ENCODE measurements around the gene UGP2.
"Not testable (repeated sequence)": the region's sequence is repeated elsewhere in the genome, so short reads cannot be mapped to it uniquely, and the experiment has no call there.

UGP2 gene

DNA sequence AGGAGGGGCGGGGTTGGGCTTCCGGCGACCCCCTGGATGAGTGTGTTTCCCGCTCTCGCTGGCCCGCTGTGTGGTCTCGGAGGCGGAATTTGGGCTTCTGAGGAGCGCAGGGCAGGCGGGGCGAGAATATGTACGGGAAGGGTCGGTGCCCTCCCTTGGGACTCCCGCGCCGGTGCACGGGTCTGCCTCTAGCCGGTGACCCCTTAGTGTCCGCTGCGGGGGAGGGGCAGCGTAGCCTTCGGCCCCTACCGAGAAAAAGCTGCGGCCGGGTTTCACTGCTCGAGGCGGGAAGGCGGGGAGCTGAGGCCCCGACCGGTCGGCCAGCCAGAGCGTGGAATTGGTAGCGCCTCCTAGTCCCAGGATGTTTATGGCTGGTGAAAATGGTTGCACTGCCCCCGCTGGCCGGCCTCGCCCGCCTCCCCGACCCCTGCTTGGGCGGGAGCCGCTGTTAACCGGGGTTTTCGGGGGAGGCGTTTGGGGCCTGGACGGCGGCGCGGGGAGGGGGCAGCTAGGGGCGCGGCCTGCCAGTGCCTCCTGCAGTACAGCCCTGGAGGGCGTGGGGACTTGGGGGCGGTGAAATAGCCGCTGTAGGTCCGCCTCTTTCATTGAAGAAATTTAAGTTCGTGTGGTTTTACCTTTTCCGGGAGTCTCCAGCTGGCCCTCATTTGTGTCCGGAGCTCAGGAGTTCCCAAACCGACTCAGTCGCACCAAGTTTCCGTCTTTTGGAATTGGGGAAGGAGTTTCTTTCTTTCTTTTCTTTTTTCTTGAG is at the start of gene UGP2:
UGP2 (plus strand) TSS at position 643 of the 769 bp plus-strand sequence. CDS start 290 bp downstream, outside the sequence.
- DNase-seq, result peak; percentile 85

DNA sequence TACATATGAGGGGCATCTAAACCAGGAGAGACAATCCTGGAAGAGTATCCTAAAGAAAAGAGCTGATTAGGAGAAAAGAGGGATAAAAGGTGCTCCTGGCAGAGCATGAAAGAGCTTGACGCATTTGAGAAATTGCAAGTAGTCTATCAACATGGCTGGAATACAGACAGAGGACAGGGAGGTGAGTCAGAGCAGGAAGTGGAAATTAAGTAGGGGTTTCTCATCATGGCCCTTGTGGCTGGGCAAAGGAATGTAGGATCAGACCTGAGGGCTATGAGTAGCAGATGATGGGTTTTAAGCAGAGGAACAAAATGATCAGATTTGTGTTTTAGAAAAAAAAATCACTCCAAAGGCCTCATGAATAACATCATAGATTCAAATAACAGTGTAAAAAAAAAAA is 49.2 kb upstream of the UGP2 start:
- no peak for DNase-seq

DNA sequence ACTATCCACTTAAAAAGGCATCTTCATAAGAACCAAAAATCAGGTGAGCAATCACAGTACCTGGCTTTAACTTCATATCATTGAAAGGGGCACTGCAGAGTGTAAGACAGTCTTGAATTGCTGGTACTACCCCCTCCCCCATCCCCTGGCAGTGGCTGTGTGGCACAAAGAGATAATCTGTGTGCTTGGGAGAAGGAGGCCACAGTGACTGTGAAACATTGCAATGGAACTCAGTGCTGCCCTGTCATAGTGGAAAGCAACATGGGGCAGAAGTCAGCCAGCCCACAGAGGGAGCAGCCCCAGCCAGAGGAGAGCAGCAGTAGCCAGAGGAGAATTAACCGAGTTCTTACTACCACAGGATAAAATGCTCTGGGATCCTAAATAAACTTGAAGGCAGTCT is 45.3 kb upstream of the UGP2 start:
- DNase-seq, result no peak

DNA sequence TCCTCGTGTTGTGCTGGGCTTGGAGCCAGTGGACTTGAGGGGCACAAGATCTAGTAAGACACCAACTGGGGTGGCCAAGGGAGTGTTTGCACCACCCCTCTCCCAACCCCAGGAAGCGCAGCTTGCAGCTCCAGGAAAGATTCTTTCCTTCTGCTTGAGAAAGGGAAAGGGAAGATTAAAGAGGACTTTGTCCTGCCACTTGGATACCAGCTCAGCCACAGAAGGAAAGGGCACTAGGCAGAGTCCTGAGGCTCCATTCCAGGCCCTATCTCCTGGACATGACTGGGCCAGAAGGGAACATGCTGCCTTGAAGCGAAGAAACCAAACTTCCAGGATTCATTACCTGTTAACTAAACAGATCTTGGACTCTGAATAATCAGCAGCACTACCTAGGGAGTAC is 44.9 kb upstream of the UGP2 start:
- DNase-seq, result no peak

DNA sequence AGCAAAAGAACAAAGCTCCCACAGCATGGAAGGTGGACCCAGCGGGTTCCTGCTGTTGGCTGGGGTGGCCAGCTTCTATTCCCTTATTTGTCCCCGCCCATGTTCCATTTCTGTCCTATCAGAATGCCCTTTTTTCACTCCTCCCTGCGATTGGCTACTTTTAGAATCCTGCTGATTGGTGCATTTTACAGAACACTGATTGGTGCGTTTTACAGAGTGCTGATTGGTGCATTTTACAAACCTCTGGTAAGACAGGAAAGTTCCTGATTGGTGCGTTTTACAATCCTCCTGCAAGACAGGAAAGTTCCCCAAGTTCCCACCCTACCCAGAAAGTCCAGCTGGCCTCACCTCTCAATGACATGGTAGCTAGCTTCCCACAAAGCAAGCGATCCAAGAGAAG is 40.2 kb upstream of the UGP2 start:
- no peak for DNase-seq

DNA sequence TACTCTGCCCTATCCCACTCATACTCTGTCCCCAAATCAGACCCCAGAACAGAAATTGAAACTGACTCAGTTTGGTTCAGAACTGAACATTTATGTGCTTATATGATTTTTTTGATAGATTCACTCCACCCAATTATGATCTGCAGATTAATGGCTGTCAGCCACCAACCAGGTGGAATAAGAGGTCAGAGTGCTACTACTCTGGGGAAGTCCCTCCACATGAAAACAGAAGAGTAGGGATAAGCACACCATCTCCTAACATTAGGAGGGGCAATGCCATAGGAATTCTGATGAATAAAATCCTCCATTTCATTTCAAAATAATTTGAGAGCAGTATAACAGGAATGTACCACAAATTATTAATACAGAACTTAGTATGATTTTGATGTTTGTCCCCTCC is 36.3 kb upstream of the UGP2 start:
- no peak for DNase-seq

DNA sequence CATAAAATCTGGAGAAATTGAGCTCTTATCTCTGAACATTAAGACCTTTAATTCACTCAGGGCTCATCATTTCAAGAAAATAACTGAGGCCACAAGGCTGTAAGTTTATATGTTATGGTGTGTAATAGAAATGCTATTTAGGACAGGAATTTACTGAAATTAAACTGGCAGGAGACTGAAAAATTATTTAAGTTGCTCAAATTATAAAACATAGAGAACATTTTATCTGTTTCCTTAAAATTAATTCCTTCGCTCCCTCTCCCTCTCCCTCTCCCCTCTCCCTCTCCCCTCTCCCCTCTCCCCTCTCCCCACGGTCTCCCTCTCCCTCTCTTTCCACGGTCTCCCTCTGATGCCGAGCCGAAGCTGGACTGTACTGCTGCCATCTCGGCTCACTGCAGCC is 33.7 kb upstream of the UGP2 start:
- DNase-seq, result not testable (repeated sequence)

DNA sequence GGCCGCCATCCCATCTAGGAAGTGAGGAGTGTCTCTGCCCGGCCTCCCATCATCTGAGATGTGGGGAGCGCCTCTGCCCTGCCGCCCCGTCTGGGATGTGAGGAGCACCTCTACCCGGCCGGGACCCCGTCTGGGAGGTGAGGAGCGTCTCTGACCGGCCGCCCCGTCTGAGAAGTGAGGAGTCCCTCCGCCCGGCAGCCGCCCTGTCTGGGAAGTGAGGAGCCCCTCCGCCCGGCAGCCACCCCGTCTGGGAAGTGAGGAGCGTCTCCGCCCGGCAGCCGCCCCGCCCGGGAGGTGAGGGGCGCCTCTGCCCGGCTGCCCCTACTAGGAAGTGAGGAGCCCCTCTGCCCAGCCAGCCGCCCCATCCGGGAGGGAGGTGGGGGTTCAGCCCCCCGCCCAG is 32.8 kb upstream of the UGP2 start:
- not testable (repeated sequence) for DNase-seq

DNA sequence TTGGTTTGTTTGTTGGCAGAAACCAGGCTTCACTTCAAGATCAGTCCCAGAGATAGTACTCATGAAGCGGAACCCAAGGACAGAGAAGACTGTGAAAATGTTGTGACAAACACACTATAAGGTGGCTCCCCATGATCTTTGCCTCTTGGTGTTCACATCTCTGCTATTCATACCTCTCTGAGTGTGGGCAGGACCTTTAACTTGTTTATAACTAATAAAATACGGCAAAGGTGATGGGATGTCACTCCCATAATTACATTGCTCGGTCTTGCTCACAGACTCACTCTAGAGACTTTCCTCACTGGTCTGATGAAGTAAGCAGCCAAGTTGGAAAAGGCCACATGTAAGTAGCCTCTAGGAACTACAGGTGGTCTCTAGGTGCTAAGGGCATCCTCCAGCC is 30.6 kb upstream of the UGP2 start:
- DNase-seq, result no peak

DNA sequence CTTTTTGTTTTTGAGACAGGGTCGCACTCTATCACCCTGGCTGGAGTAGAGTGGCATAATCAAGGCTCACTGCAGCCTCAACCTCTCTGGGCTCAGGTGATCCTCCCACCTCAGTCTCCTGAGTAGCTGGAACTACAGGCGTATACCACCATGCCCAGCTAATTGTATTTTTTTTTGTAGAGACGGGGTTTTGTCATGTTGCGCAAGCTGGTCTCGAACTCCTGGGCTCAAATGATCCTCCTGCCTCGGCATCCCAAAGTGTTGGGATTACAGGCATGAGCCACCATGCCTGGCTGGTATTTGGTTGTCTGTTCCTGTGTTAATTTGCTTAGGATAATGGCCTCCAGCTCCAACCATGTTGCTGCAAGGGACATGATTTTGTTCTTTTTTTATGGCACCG is 29.8 kb upstream of the UGP2 start:
- not testable (repeated sequence) for DNase-seq

DNA sequence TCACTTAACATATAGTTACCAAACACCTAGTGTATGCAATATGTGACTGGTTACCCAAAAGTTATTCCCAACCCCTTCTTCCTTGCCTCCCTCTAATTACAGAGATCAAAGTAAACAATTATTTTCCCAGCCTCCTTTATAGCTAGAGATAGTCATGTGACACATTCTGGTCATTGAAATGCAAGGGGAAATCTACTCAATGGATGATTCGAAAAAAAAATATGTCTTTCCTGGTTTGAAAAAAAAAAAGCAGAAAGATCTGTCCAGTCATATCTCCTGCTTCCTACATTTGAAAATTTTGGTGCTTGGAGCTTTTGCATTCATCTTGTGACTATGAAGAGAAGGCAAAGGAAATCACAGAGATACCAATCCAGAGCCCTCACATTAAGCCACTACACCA is 27.6 kb upstream of the UGP2 start:
- DNase-seq, result no peak

DNA sequence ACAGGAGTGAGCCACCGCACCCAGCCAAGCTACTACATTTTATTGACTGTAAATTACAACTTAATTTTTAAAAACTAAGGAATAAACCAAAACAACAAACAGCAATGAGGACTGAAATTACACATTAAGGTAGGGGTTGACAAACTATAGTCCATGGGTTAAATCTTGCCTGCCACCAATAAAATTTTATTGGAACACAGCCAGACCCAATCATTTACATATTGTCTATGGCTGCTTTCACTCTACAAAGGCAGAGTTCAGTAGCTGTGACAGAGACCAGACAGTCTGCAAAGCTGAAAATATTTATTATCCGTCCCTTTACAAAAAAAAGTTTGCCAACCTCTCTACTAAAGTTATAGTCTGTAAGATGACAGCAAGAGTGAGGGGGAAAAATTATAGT is 24.3 kb upstream of the UGP2 start:
- no peak for DNase-seq

DNA sequence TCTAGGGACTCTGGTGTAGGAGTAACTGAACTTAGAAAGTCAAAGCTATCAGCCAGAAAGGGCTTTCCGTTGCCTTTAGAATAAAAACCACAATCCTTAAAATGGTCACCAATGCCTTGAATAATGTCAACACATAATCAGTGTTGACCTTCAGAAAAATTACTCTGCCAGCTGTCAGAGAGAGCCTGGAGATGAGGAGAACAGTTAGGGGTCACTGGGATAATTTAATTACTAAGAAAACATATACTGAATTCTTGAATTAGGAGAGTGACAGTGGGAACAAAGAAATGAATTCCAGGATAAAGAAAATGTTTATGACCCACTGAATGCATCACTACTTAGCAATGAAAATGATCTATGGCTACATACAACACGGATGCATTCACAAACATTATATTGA is 23.4 kb upstream of the UGP2 start:
- no peak for DNase-seq

DNA sequence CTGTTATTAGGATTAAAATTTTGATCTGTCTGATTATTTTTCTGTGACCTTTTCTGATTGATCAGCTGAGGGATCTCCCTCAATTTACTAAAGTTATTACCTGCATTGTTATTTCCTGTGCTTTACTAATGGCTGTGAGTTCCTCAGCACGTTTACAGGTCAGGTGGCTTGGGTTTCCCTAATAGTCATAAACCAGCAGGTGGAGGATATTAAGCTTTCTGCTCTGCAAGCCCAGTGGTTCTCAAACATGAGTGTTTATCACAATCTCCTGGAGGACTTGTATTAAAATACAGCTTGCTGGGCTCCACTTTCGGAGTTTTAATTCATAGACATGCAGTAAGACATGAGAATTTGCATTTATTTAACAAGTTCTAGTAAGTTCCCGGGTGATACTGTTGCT is 22.4 kb upstream of the UGP2 start:
- no peak for DNase-seq

DNA sequence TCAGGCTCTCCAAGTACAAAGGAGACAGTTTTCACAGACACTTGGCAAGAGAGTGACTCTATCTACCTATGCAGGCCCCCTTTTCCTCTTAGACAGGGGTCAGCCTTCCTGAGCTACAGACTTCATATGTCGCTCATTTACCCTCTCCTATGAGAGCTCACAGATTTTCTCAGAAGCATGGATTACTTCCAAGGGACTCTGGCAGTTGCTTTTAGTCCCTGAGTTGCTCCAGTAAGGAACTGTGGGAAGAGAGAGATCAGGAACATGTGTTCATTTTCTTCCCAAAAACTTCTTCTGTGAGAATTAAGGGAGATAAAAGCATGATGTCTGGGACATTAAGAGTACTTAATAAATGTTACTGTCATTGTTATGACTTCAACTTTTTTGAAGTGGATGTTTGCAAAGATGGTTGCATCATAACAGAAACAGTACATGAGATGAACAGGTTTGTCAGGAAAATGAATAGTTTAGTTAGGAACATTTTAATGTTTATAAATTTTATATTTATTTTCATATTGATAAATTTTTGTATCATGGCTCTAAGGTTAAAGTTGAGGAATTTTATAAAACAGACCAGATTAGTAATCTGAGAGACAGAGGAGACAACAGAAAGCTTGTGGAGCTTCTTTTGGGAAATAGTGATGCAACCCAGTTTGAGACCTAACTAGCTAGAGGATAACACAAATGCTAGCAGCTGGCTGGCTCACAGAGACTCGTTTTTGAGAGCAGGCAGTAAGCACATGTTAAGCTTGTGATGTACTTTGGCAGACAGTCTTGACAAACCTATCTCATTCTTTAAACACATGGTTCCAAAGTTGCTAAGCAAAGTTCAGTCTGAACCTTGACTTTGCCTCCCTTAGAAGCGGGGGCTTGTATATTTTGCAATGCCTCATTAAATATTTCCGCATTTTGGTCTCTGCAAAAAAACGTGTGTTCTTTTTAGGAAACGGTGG is 21.7 kb upstream of the UGP2 start:
- DNase-seq, result no peak

DNA sequence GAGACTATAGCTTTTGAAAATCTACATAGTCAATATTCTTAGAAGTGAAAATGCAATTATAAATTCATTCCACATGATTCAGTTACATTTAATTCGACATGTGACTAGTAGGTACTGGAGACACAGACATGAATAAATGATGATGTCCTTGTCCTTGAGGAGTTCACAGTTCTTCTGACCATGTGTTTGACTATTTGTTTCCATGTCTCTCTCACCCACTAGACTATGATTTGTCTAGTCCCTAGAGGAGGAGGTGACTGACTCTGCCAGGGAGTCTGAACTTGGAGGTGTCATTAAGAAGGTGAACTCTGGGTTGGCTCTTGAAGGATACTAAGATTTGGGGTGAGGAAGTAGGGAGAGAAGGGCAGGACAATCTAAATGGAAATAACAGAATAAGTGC is 20.7 kb upstream of the UGP2 start:
- no peak for DNase-seq

DNA sequence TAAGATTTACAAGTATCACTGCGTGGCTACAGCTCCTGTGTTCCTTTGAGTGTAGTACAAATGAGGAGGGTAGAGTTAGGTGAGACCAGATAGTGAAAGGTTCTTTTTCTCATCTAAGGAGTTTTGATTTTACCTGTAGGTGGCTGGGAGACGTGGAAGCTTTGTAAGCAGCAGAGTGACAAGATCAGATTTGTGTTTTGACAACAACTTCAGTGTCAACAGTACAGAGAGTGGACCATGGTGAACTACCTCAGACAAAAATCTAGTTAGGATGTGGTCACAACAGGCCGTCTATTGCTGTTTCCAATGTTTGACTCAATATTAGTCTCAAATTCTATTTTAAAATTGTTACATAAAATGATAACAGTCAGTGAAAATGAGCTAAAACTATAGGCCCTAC is 20.3 kb upstream of the UGP2 start:
- DNase-seq, result no peak

DNA sequence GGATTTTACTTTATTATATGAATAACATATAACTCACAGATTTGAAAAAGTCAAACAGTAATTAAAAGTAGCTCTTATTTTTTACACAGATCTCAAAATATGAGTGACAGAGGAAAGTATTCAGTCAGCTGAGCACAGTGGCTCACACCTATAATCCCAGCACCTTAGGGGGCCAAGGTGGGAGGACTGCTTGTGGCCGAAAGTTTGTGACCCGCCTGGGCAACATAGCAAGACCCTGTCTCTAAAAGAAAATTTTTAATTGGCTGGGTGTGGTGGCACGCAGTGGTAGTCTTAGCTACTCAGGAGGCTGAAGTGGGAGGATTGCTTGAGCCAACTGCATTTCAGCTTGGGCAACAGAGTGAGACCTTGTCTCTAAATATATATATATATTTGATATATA is 19.2 kb upstream of the UGP2 start:
- DNase-seq, result no peak

DNA sequence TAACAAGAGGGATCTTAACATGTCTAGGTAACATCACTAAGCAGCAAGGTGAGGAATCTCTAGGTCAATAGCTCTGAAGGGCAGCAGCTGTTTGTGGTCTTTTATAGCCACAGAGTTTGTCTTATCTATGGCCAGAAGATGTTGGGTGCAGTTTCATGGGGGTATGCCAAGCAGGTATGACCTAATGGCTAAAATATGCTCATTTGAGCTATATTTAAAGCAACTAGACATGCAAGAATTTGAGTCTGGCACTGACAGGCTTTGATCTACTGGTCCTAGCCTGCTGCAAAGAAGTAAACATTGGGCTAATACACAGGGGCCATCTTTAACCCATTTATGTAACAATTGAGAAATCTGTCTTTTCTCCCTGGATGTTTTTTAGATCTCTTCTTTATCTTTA is 13.9 kb upstream of the UGP2 start:
- DNase-seq, result no peak

DNA sequence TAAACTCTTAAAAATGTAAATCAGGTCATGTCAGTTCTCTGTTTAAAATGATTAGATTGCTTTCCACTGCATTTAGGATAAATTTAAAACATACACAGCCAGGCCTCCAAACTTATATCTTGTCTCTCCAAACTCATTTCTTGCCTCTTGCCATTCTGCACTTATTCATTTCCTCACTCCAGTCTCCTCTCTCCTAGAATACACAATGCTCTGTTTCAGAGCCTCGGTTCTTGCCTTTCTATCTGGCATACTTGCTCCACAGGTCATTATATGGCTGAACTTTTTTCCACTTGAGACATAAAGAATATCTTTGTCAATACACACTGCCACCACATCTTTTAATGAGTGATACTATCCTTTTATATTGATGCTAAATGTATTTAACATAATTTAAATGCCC is 10.5 kb upstream of the UGP2 start:
- no peak for DNase-seq

DNA sequence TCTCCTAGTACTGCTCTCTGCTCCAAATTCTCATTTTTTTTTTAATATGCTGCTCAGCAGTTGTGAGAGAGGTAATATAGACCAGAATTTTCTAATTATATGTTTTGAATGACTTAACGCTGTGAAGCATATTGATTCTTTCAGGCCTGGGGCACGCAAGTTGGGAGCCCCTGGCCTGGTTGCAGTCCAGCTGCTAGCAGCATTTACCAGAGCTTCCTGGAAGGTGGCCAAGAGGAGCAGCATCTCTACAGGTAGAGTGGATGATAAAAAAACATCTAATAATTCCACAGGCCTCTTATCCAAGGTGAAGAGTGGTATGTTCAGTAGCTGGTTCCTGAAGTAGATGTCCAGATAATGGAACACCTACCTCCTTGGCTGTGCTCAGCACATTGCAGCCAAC is 7.3 kb upstream of the UGP2 start:
- no peak for DNase-seq

DNA sequence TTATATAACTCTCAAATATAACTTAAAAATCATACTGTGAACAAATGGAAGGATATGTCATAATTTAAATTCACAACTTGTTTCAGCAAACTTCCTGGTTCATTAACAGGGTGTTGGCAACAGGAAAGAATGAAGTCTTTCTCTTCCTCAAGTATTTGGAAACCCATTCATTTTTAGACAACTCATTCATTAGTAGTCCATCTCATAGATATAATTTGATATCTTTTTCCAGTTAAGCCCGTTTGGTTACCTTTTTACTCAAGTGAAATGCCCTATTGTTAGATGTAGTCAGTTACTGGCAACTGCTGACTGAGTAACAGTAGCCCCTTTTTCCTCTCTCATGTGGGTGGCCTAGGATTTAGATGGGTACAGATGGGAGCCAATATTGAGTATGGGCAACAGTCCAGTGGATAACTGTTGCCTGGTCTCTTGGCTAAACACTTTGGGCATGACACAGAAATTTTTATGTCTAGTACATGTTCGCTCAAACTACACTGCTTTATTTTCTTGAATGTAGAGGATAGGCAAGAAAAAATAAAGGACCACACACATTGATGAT is 4.6 kb upstream of the UGP2 start:
- no peak for DNase-seq

DNA sequence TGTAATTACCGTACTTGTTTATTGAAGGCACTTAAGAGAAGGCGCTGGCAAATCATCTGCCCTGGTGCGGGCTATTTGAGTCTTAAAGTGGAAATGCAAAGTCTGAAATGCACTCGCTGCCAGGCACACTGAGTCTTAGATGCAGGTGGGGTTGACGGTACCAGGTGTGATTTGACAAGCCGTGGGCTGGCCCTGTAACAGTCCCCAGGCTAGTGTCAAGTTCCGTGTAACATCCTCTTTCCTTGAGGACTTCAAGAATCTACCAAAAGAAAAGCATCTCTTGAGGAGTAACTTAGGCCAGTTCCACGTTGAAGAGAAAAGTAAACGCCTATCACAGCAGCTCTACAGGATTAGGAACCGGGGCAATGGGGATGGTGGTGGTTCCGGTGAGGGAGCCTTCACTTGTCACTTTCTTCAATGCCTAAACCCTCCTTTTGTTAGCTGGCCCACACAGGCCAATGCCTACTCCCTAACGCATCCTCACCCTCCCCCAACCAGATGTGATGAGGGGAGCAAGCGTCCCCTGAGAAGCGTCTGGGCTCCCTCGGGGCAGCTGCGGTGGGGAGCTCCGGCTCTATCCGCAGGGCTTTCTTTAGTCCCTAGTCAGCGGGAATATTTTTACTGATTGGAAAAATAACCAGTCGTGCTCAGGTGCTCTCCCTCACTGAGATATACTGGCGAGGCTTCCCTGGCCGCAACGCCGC is 1.5 kb upstream of the UGP2 start:
- no peak for DNase-seq

Data from CD4-positive, alpha-beta T cell treated with Interleukin-1 beta for 1 hour (primary cell).